GM19328 (cell line): ENCODE measurements around the gene TP53TG3C.
"Not testable (repeated sequence)": the region's sequence is repeated elsewhere in the genome, so short reads cannot be mapped to it uniquely, and the experiment has no call there.

Experiments
- ATAC-seq: cut with Tn5 transposase; IDR thresholded peaks from one replicate; pipeline ENCODE4 v1.9.1; 2021; ENCODE audit warnings: mild to moderate bottlenecking, moderate library complexity; ENCODE audit not compliant: unreplicated experiment

TP53TG3C gene

GRCh38 chr16:33193926-33194325 is at the start of gene TP53TG3C:
Gene TP53TG3C (plus strand): TSS chr16:33194226. CDS start chr16:33194294, 68 bp downstream.
- ATAC-seq, result not testable (repeated sequence)
